GM21515 (cell line): ENCODE measurements around the gene MYO7B.

Experiments used
- ATAC-seq: cut with Tn5 transposase; IDR thresholded peaks from one replicate; pipeline ENCODE4 v1.9.1; 2021; ENCODE audit not compliant: unreplicated experiment

The MYO7B gene

DNA sequence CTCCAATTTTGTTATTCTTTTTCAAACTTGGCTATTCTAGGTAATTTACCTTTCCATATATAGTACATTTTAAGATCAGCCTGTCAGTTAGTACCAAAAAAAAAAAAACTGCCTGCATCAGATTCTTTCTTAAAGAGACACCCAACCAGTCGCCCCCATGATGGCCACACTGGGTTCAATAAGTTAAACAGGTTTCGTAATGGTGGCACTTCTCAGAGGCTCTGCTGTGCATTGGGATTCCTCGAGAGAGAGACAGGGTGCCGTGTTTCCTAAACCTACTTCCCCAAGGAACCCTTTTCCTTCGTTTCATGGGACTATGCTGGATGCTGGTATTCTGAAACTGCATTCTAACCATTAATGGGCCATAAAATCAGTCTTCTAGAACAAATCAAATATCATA is 37.4 kb downstream of the MYO7B start:
- ATAC-seq = no peak

DNA sequence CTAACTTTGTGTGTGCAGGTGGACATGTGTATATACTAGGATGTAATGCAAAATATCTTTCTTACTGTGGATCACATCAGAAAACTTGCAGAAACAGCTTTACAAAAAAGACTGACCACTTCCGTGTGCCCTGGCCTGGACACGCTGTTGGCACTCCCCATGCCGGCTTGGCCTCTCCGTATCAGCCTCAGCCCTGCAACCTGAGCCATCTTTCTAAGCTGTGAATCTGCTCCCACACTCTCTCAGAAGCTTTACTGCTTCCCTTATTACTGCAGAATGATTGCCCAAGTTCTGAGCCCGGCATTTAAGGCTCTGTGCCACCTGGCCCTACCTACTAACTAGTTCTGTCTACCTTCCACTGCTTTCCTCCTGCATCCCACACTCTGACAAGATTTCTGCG is 37.8 kb downstream of the MYO7B start:
- no peak for ATAC-seq

DNA sequence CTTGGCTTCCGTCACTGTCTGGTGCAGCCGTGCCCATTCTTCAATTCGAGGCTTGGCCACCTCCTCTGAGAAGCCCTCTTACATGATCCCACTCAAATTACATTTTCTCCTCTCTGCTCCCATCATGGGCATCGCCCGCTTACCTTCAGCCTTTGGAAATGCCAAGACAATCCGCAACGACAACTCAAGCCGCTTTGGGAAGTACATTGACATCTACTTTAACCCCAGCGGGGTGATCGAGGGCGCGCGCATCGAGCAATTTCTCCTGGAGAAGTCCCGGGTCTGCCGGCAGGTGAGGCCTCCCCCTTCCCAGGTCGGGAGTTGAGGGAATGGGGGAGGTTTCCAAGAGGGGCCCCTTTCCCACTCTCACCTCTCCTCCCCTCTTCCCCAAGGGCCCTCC is 38.3 kb downstream of the MYO7B start:
- ATAC-seq = no peak

DNA sequence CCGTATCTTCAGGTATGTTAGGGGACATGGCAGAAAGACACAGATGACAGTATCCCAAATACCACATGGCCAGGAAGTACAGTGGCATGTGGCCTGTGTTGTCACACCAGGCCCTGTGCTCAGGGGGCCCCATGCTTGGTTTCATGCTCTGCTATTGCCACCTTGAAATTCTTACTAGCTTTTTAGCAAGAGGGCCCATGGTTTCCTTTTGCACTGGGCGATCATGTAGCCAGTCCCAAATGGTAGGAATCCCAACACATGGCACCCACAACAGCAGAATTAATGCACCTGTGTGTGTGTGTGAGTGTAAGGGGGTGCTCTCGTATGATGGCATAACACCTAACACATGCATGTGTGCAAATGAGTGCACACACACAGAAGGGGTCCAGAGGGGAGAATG is 39.2 kb downstream of the MYO7B start:
- no peak for ATAC-seq

DNA sequence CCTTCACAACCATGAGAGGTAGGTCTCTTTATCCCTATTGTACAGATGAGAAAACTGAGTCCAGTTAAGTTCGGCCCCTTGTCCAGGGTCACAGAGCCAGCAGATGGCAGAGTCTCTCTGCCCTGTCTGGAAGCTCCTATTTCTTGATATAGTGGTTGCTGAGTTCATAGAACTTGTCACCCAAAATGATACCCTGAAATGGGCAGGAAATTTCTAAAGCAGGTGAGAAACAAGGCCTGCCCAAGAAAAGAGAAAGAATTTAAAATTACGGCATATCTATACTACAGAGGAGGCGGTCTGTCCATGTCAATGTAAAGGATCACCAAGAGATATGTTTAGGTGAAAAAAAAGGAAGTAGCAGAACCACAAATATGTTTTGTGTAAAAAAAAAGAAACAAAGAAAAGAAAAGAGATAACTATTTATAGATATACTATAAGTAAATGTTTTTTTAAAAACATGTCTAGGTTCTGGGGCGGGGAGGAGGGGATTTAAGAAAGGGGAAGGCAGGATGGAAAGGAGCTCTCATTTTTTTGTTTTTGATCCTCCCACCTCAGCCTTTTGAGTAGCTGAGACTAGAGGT is 39.8 kb downstream of the MYO7B start:
- ATAC-seq = no peak

DNA sequence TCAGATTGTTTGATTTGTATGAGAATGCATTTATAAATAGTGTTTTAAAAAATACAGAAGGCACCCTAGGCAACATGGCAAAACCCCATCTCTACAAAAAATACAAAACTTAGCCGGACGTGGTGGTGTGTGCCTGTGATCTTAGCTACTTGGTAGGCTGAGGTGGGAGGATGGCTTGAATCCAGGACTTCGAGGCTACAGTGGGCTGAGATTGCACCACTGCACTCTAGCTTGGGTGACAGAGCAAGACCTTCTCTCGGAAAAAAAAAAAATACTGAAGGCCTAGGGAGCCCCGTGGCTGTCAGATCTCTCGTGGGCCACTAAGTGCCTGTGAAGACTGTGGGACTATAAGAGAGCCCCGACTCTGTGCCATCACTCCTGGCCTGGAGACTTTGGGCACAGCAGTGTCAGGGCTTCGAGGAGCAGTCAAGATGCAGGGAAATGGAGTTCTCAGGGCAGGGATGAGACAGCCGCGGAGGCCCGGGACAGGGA is 40.5 kb downstream of the MYO7B start:
- no peak for ATAC-seq

DNA sequence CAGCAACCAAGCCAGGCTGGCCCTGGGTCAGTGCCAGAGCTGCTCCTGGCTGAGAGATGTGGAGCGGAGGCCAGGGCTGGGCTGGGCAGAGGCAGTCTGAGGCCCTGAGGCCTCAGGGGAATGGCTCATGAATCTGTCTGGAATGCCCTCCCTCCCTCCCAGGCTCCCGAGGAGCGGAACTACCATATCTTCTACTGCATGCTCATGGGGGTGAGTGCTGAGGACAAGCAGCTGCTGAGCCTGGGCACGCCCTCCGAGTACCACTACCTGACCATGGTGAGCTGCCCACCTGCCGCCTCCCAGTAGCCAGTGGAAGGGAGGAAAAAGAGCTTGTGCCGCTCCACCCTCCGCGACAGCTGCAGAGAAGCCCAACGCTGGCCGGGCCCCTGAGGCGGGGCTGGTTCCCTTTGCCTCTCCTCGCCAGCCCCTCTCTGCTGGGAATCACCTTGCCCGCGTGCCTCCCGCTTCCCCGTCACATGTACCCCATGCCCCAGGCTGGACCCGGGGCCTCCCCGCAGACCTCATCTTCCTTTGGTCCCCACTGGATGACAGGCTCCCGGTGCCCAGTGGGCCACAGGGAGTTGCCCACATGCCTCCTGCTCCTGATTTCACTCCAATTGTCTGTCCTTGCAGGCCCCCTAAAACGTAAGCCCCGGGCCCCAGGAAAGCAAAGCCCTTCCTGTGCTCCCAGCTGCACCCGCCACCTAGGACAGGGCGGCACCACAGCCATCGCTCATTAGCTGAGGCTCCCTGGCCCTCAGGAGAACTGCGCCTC is 41.1 kb downstream of the MYO7B start:
- ATAC-seq = no peak

DNA sequence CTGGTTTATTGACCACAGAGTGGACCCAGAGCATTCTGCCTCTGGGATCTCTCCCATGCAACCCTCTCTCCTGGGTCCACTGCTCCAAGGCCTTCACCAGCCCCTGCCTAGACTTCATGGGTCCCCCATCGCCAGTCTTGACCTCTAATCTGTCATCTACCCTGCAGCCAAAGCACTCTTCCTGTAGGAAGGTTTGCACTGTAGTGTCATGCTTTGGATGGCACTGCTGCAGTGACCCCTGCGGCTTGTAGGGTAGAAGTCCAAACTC is 41.7 kb downstream of the MYO7B start:
- ATAC-seq = no peak

DNA sequence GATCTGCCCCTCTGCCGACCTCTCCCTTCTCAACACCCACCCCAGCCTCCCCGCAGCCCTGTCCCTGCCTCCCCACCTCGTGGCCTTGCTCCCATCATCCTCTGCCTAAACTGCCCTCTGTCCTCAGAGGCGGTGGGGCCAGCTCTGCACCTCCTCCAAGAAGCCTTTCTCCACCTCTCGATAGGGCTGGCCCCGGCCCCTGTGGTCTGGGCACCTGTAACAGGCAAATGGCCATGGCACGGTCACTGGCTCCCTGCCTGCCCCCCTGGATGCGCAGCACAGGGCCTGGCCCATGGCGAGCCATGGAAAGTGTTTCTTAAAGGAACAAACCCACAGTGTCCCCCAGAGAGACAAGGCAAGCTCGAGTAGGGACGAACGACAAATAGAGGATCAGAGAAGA is 42.0 kb downstream of the MYO7B start:
- ATAC-seq = no peak

DNA sequence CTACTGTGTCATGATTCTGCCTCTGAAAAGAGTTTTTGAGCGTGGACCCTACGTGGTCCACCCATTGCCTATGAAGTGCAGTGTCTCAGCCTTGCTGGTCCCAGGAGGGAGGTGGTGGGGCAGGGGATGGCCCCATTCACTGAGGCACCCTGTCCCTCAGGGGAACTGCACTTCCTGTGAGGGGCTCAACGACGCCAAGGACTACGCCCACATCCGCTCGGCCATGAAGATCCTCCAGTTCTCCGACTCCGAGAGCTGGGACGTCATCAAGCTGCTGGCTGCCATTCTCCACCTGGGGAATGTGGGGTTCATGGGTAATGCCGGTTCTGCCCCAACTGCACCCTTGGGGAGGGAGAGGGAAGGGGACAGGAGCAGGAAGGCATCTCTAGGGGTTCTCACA is 42.5 kb downstream of the MYO7B start:
- ATAC-seq = no peak

DNA sequence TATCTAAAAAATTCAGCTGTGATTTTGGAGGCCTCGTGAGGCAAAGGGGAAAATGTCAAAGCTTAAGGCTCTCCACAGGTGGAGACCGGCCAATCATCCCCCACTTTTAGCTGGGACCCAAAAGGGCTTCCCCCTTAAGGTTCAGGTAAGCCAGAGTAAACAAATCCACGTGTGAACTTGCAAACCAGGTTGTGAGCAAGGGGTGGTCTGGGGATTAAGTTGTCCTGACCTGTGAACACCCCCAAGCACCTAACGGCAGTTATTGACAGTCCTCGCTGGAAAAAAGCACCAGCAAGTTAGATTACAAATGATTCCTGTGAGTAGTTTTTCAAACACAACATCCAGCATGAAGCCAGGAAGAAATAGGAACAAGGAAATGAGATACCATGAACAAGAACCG is 42.9 kb downstream of the MYO7B start:
- no peak for ATAC-seq

DNA sequence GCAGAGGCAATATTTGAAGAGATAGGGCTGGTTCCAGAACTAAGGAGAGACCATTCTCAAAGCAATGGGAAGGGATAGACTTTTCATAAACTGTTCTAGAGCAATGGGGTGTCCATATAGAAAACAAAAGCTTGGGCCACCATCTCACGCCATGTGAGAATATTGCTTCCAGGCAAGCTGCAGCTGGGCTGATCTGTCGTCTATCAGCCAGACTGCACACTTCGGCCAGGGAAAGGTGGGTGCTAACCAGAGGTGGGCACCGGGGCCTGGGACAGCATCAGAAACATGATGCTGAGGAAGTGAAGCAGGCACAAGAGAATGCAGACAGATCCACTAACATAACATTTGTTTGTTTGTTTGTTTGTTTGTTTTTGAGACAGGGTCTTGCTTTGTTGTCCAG is 43.7 kb downstream of the MYO7B start:
- ATAC-seq = no peak

DNA sequence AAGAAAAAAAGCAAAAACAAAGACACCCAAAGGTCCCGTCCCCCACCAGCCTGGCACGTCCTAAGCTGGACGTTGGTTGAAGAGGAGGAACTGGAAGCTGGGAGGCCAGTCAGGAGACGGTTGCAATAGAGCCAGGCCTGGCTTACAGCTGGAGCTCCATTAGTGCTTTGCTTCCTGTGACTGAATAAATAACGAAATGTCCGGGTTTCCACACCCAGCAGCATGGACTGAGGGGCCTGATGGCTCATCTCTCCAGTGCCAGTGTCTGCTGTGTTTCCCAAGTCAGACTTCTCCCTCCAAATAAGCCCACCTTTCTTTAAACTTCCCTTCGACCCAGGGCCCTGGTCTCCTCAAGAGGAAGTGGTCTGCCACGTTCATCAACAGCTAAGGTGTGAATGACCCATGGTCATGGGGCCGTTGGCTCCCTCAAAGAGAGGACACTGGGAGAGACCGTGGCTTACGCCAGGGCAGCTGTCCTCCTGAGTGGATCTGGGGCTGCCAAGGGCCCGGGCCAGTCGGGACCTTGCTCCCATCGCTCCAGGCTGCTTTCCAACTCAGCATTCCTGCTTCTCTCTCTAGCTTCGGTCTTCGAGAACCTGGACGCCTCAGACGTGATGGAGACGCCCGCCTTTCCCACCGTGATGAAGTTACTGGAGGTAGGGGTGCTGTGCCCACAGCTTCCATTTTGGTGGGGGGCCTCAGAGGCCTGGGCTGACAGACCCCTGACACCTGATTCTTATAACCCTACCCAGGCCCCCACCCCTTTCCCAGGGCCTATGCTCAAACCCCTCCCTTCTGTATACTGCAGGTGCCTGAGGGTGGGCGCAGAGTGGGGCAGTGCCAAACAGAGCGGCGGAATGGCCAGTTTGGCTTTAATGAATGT is 44.9 kb downstream of the MYO7B start:
- no peak for ATAC-seq

DNA sequence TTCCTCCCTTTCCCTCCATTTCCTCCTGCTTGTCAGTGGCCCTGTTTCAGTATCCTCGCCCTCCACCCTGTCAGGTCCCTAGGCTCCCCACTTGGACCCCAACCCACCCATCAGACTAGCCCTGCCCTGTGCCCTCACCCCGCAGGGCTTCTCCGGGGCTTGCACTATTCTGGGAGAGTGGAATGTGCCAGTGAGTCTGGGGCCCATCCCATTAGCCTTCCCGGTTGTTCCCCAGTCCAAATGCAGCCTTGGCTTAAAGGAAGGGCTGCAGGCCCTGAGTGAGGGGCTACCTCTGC is 45.5 kb downstream of the MYO7B start:
- no peak for ATAC-seq

DNA sequence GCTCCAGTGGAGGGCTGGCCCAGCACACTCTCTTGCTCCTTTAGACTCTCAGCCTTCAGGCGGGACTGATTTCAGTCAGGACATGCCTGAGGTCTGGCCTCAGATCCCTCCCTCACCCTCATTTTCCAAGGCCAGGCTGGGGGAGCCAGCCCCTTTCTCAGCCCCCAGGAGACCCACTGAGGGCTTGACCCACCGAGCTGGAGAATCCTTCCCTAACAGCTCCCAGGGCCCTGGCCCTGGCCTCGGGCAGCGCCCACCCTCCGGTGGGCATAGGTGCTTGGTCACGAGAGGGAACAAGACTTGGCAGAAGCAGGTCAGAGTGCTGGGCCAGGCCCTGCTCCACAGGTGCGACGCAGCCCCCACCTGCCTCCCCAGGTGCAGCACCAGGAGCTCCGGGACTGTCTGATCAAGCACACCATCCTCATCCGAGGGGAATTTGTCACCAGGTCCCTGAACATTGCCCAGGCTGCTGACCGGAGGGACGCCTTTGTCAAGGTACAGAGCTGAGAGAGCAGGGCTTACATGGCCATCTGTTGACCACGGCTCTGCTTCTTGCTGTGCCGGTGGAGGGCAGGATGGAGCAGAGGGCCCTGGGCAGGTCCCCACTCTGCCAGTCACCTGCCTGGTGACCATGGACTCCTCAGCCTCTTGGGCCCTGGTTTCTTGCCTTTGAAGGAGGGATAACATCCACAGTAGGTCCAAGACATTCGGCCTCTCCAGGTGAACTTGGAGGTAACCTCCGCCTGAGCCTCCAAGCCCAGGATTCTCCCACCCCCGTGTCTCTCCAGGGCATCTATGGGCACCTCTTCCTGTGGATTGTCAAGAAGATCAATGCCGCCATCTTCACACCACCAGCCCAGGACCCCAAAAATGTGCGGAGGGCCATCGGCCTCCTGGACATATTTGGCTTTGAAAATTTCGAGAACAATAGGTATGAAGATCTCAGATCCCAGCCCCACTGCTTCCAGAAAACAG is 46.3 kb downstream of the MYO7B start:
- no peak for ATAC-seq

DNA sequence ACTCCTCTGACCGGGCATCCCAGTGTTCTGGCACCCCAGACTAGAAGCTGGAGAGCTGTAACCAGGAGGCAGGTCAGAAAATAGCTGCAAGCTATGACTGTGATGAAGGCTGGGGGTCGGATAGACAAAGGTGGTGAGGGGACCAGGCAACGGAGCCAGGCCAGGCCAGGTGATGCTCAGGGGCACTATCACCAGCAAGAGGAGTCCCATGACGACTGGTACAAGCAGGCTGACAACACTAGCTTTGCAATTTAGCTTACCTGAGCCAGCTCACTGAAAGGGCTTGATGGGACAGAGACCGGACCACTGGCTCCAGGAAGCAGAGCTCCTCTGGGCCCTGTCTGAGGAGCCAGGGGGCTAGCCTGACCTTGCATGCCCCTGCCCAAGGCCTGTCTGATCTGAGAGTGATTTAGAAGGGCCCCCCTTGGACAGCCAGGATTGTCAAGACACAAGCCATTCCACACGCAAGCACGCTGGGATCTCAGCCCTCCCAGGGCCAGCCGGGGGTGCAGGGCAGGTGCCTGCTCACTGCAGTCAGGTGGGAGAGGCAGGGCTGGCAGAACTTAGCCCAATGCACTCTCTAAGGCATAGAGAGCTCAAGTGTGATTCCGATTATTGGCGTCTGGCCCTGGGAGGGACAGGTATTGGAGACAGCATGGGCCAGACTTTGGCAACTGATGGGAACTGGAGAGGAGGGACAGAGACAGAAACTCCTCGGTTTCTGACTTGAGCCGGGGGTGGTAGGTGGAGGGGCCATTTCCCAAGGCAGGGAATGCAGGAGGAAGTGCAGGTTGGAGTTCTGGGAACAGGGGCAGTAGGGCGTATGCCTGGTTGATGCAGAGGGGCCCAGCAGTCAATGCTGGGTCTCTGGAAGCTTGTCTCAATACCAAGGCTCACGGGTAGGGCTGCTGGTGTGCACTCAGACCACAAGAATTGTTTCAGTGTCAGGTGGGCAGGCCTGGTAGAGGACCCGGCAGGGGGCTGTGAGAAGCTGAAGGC is 47.7 kb downstream of the MYO7B start:
- no peak for ATAC-seq

DNA sequence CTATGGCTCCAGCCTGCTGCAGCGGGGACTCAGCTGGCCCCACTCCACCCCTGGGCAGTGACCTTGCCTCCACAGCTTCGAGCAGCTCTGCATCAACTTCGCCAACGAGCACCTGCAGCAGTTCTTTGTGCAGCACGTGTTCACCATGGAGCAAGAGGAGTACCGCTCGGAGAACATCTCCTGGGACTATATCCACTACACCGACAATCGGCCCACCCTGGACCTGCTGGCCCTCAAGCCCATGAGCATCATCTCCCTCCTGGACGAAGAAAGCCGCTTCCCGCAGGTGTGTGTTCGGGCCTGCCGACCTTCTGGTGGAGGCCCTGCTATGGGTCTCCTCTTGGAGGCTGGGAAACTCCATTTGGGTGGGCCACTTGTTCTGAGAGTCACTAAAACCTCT is 48.6 kb downstream of the MYO7B start:
- ATAC-seq = no peak

DNA sequence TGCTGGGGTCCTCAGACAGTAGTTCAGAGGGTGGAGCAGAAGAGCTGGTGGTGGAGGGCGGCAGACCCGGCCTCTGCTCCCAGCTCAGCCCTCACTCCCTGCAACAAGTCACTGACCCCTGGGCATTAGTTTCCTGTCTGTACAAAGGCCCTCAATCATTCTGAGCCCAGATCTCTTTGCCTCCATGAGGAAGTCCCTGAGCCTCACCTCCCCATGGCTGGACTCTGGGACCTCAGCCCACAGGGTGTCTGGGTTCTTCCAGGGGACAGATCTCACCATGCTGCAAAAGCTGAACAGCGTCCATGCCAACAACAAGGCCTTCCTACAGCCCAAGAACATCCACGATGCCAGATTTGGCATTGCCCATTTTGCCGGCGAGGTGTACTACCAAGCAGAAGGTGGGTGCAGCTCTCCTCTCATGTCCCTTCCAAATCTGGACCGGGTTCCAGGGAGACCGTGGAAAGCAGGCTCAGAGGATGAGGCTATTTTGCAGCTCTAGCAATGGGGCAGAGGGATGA is 49.1 kb downstream of the MYO7B start:
- no peak for ATAC-seq

DNA sequence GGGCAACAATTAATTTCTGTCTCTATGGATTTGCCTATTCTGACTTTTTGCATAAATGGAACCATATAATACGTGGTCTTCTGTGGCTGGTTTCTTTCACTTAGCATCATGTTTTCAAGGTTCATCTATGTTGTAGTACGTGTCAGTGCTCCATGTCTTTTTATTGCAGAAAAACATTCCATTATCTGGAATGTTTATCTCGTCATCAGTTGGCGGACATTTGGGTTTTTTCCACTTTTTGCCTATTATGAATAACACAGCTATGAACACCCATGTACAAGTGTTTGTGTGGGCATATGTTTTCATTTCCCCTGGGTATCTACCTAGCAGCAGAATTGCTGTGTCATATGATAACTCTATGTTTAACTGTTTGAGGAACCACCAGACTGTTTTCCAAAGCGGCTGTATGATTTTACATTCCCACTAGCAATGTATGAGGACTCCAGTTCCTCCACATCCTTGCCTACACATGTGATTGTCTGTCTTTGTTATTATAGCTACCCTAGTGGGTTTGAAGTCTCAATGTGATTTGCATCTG is 49.9 kb downstream of the MYO7B start:
- no peak for ATAC-seq
